G401 (cell line): ENCODE results near the gene HMCES. TPM values are rescaled to one million over a fixed set of nuclear protein-coding genes. Genes with fewer than 3 reads are reported as not detected.
"Not testable (repeated sequence)": the region's sequence is repeated elsewhere in the genome, so short reads cannot be mapped to it uniquely, and the experiment has no call there.

Source experiments
- DNase-seq: peaks from one replicate; pipeline ENCODE4 v3.0.0-alpha.2; 2015; ENCODE audit warnings: low spot score
- in situ Hi-C: cut with HindIII; loops from 2 replicates; pipeline ENCODE4 v1.10.0; 2016; ENCODE audit warnings: low sequenced_read_pairs, mixed read lengths
- total RNA-seq: library from RNA; depleted of rRNA; stranded (reverse); fragments of >200 nt; shearing (Covaris generic); gene quantifications from 2 replicates; pipeline ENCODE4 v1.2.3, GENCODE V29; 2014

The HMCES gene
- total RNA-seq, 1 experiment from 2014 or later = 33.0 TPM

- in situ Hi-C loops = no loop called here
- no peak for DNase-seq
Observed at GRCh38 chr3:129254536-129255230, 24.0 kb upstream of the HMCES start.

GRCh38 chr3:129256270-129256669 lies 22.4 kb upstream of the HMCES start:
- in situ Hi-C loops = no loop called here
- DNase-seq = no peak

GRCh38 chr3:129257609-129258008 lies 21.1 kb upstream of the HMCES start:
- in situ Hi-C loops = no loop called here
- DNase-seq = no peak

- in situ Hi-C loops = no loop called here
- DNase-seq = no peak
Observed at GRCh38 chr3:129259612-129260477, 18.8 kb upstream of the HMCES start.

GRCh38 chr3:129260606-129261005 lies 18.1 kb upstream of the HMCES start:
- no peak for DNase-seq
- in situ Hi-C loops = no loop called here

GRCh38 chr3:129261894-129262293 lies 16.8 kb upstream of the HMCES start:
- in situ Hi-C loops = no loop called here

GRCh38 chr3:129263161-129263910 lies 15.3 kb upstream of the HMCES start:
- in situ Hi-C loops = no loop called here
- DNase-seq = no peak

More at GRCh38 chr3:129261894-129262293, 16.8 kb upstream of the HMCES start:
- DNase-seq = no peak

GRCh38 chr3:129264994-129265393 lies 13.7 kb upstream of the HMCES start:
- DNase-seq, in situ Hi-C loops: not testable (repeated sequence)

GRCh38 chr3:129266651-129267050 lies 12.0 kb upstream of the HMCES start:
- no peak for DNase-seq
- in situ Hi-C loops = no loop called here

GRCh38 chr3:129268396-129268795 lies 10.3 kb upstream of the HMCES start:
- in situ Hi-C loops = no loop called here
- DNase-seq = no peak

- in situ Hi-C loops = no loop called here
- DNase-seq = no peak
Observed at GRCh38 chr3:129271674-129272073, 7.0 kb upstream of the HMCES start.

GRCh38 chr3:129276385-129276784 lies 2.3 kb upstream of the HMCES start:
- no peak for DNase-seq
- in situ Hi-C loops = no loop called here

GRCh38 chr3:129277829-129278271 lies 820 bp upstream of the HMCES start:
- peak; percentile 16 for DNase-seq
- in situ Hi-C loops = no loop called here

GRCh38 chr3:129278966-129279906 lies 566 bp downstream of the HMCES start:
- peak; percentile 31 for DNase-seq
- in situ Hi-C loops = no loop called here

- in situ Hi-C loops = no loop called here
- DNase-seq = no peak
Observed at GRCh38 chr3:129280183-129280582, 1.5 kb downstream of the HMCES start.

GRCh38 chr3:129281726-129282125 lies 3.1 kb downstream of the HMCES start:
- in situ Hi-C loops = no loop called here
- DNase-seq = no peak

- no peak for DNase-seq
- in situ Hi-C loops = no loop called here
Observed at GRCh38 chr3:129282727-129283327, 4.2 kb downstream of the HMCES start.

- no peak for DNase-seq
- in situ Hi-C loops = no loop called here
Observed at GRCh38 chr3:129286081-129286480, 7.4 kb downstream of the HMCES start.
